GM12878 (cell line): ENCODE data around the gene OSBPL2. TPM values are rescaled to one million over a fixed set of nuclear protein-coding genes. Genes with fewer than 3 reads are reported as not detected.

Experiments
- ATAC-seq: fragments of 200-7000 bp; cut with Tn5 transposase; 3 replicates; pipeline ENCODE4 v1.9.1; 2020; ENCODE audit warnings: mild to moderate bottlenecking, moderate library complexity
- BruUV-seq: library from RNA; stranded (reverse); fragments of 400-500 nt; replicated peaks from 2 replicates; lab custom pipeline; 2021; lab: Mats Ljungman, UMichigan
- CTCF ChIA-PET: fragments of 300-600 bp; sonication (Branson Sonifier 250); formaldehyde crosslinking; extraction: SDS; loops from one replicate; lab custom pipeline; 2021; ENCODE audit warnings: inconsistent platforms; lab: Yijun Ruan, JAX
- POLR2A ChIA-PET: fragments of 350-600 bp; formaldehyde crosslinking; extraction: SDS; loops from one replicate; lab custom pipeline; 2021; ENCODE audit warnings: inconsistent platforms; lab: Charles Lee
- RAD21 ChIA-PET: fragments of 300-600 bp; sonication (Branson Sonifier 250); formaldehyde crosslinking; loops from one replicate; lab custom pipeline; 2023; ENCODE audit warnings: antibody characterized with exemption; ENCODE audit not compliant: unreplicated experiment; lab: Charles Lee
- SMC1A ChIA-PET: fragments of 300-600 bp; sonication (Branson Sonifier 250); formaldehyde crosslinking; loops from one replicate; lab custom pipeline; 2023; ENCODE audit not compliant: unreplicated experiment, uncharacterized antibody; lab: Charles Lee
- DNase-seq: peaks from one replicate; pipeline ENCODE4 v3.0.0-alpha.2; 2011; ENCODE audit warnings: low read depth, low spot score
- FAIRE-seq: peaks from 3 replicates; lab custom pipeline; 2011; peaks lifted over from hg19 to GRCh38; lab: Jason Lieb, UNC
- H2AFZ ChIP-seq: 2 replicates; pipeline ENCODE4 v1.6.0; 2011; ENCODE audit warnings: low read depth, low read length, control low read depth; ENCODE audit not compliant: control insufficient read depth
- H3K27ac ChIP-seq: 2 replicates; pipeline ENCODE4 v1.5.1; 2011; ENCODE audit warnings: control low read depth; ENCODE audit not compliant: control insufficient read depth, insufficient read depth
- H3K27me3 ChIP-seq, 2 experiments: replicated peaks in 1 of 2; 2 replicates each; pipeline versions ENCODE4 v1.6.0 to v1.6.1; 2011; ENCODE audit warnings: low read length in 1 of 2; ENCODE audit not compliant: control insufficient read depth in 2 of 2, insufficient read depth in 2 of 2
- H3K36me3 ChIP-seq, 2 experiments: 2 replicates each; pipeline ENCODE4 v1.5.1; 2011; ENCODE audit warnings: low read length in 1 of 2; ENCODE audit not compliant: control insufficient read depth in 2 of 2, insufficient read depth in 2 of 2
- H3K4me1 ChIP-seq: 2 replicates; pipeline ENCODE4 v1.6.1; 2011; ENCODE audit warnings: mild to moderate bottlenecking, low read length, moderate library complexity, mixed read lengths; ENCODE audit not compliant: control insufficient read depth, insufficient read depth
- H3K4me2 ChIP-seq: 2 replicates; pipeline ENCODE4 v1.6.0; 2011; ENCODE audit warnings: control low read depth; ENCODE audit not compliant: control insufficient read depth, insufficient read depth
- H3K4me3 ChIP-seq: fragments of 200-600 bp; sonication (generic); 2 replicates; pipeline ENCODE4 v1.5.1; 2016
- H3K79me2 ChIP-seq: 2 replicates; pipeline ENCODE4 v1.6.0; 2011; ENCODE audit warnings: low read length; ENCODE audit not compliant: control insufficient read depth, insufficient read depth
- H3K9ac ChIP-seq: 2 replicates; pipeline ENCODE4 v1.8.0; 2011; ENCODE audit warnings: low read length, control low read depth, mixed read lengths; ENCODE audit not compliant: control insufficient read depth, insufficient read depth
- H3K9me3 ChIP-seq: replicated peaks from 3 replicates; pipeline ENCODE4 v1.5.1; 2011; ENCODE audit warnings: mild to moderate bottlenecking, low read length; ENCODE audit not compliant: control insufficient read depth, insufficient read depth
- H4K20me1 ChIP-seq: 2 replicates; pipeline ENCODE4 v1.6.0; 2011; ENCODE audit not compliant: control insufficient read depth, insufficient read depth
- CBX5 ChIP-seq: sonication (generic); IDR thresholded peaks from 2 replicates; pipeline ENCODE4 v1.6.1; 2016; ENCODE audit warnings: low read depth, moderate library complexity, mild to moderate bottlenecking, inconsistent platforms
- E2F4 ChIP-seq: IDR thresholded peaks from 2 replicates; pipeline ENCODE4 v1.6.1; 2012; ENCODE audit warnings: low read depth, low read length, improper control_type of control experiment
- ESRRA ChIP-seq: IDR thresholded peaks from 2 replicates; pipeline ENCODE4 v1.6.1; 2012; ENCODE audit warnings: mild to moderate bottlenecking, low read length, improper control_type of control experiment
- MYB ChIP-seq: fragments of 150-350 bp; IDR thresholded peaks from 2 replicates; pipeline ENCODE4 v1.6.1; 2014; ENCODE audit warnings: mild to moderate bottlenecking, low read depth, low read length, borderline replicate concordance
- NFYB ChIP-seq: IDR thresholded peaks from 2 replicates; pipeline ENCODE4 v1.6.1; 2011; ENCODE audit warnings: low read depth, mild to moderate bottlenecking, low read length, improper control_type of control experiment, moderate library complexity; ENCODE audit not compliant: insufficient read depth
- TBL1XR1 ChIP-seq: IDR thresholded peaks from 2 replicates; pipeline ENCODE4 v1.6.1; 2012; ENCODE audit warnings: low read depth, low read length, improper control_type of control experiment
- WGBS: methylation state at CpG from one replicate; pipeline ENCODE4 v1.1.6; 2016; ENCODE audit warnings: low lambda C conversion rate; ENCODE audit not compliant: insufficient replicate concordance, insufficient coverage; ENCODE audit errors: missing lambda C conversion rate; 5-methylcytosine and 5-hydroxymethylcytosine counted together
- in situ Hi-C: fragments of 300-500 bp; cut with MboI; formaldehyde crosslinking; loops from 9 replicates; pipeline ENCODE4 v1.14.3; 2018; ENCODE audit warnings: mixed read lengths
- intact Hi-C: fragments of 100-400 bp; cut with micrococcal nuclease; formaldehyde crosslinking; loops from one replicate; pipeline ENCODE4 v1.14.2; 2022; ENCODE audit not compliant: unreplicated experiment
- polyA plus RNA-seq, 11 experiments: library from polyadenylated mRNA; depleted of rRNA in 4 of 11; unstranded in 6 of 11; stranded (reverse) in 5 of 11; fragments of >200 nt; fragmentation: Nextera tagmentation in 4 of 11; fragmentation: Illumina TruSeq in 1 of 11; extraction: Ambion mirVana in 4 of 11; extraction: Trizol in 1 of 11; gene quantifications; 1 replicate in 1 of 11; 2 replicates in 10 of 11; pipeline versions ENCODE4 v1.2.1 to v1.2.3, GENCODE V29; 2011 to 2016; ENCODE audit warnings: inconsistent platforms in 2 of 11, missing spikeins in 2 of 11, low read depth in 1 of 11
- total RNA-seq, 4 experiments: library from RNA; depleted of rRNA in 3 of 4; stranded (reverse); fragments of >200 nt in 3 of 4; fragmentation: Illumina TruSeq in 1 of 4; extraction: Trizol in 1 of 4; gene quantifications; 2 replicates each; pipeline versions ENCODE4 v1.2.1 to v1.2.3, GENCODE V29; 2013 to 2021
- TF ChIP-seq, protein P1 (sequence below): fragments of 450-650 bp; IDR thresholded peaks from 2 replicates; pipeline ENCODE4 v1.6.1; 2017; ENCODE audit warnings: low read depth, mild to moderate bottlenecking, moderate library complexity

Gene OSBPL2
- total and polyA plus RNA-seq, 10 of the 15 experiments (the other 5 are each of a cell fraction or from before 2014, with no cell fraction given): 2.8 to 22.3 (median 14.7) TPM

- Histone ChIP-seq H3K27ac (no peak overlapping the region), H3K36me3 (peaks cover 11 to 18% of the 10 kb centered on the region in 2 experiments), H2AFZ (no peak overlapping the region), H3K4me3 (no peak overlapping the region), H3K9me3 (no peaks in the 10 kb centered on the region), H3K4me1 (no peaks in the 10 kb centered on the region), H3K4me2 (no peak overlapping the region), H3K27me3 (no peaks in the 10 kb centered on the region), H4K20me1 (no peaks in the 10 kb centered on the region), H3K79me2 (no peaks in the 10 kb centered on the region), H3K9ac (no peak overlapping the region)
- in situ Hi-C loops: no loop called here
- intact Hi-C loops: no loop called here
- POLR2A ChIA-PET: no interaction called here
- CTCF ChIA-PET: no interaction called here
- TF ChIP-seq ESRRA (no peak), TBL1XR1 (no peak), NFYB (no peak), MYB (no peak), E2F4 (no peak)
- no TSS peak for BruUV-seq
- 95% methylated on average over 10 of the region's 10 CpGs for WGBS
- RAD21 ChIA-PET: no interaction called here
- DNase-seq (no peak), FAIRE-seq (no peak), ATAC-seq (no peak)
- SMC1A ChIA-PET: no interaction called here
Measured at GRCh38 chr20:62272200-62272599, 33.9 kb downstream of the OSBPL2 start.

- Histone ChIP-seq H3K27ac (no peak overlapping the region), H3K27me3 (no peaks in the 10 kb centered on the region), H3K4me3 (no peak overlapping the region), H3K9ac (no peak overlapping the region), H3K36me3 (peaks cover 11 to 20% of the 10 kb centered on the region in 2 experiments), H4K20me1 (no peaks in the 10 kb centered on the region), H3K9me3 (no peaks in the 10 kb centered on the region), H3K79me2 (no peaks in the 10 kb centered on the region), H3K4me2 (no peak overlapping the region), H3K4me1 (no peaks in the 10 kb centered on the region), H2AFZ (no peak overlapping the region)
- RAD21 ChIA-PET: no interaction called here
- POLR2A ChIA-PET: no interaction called here
- in situ Hi-C loops: no loop called here
- DNase-seq (no peak), ATAC-seq (no peak), FAIRE-seq (no peak)
- intact Hi-C loops: no loop called here
- CTCF ChIA-PET: no interaction called here
- BruUV-seq: TSS peak; percentile 62
- WGBS: 97% methylated on average over 18 of the region's 18 CpGs
- TF ChIP-seq, protein P1, sequence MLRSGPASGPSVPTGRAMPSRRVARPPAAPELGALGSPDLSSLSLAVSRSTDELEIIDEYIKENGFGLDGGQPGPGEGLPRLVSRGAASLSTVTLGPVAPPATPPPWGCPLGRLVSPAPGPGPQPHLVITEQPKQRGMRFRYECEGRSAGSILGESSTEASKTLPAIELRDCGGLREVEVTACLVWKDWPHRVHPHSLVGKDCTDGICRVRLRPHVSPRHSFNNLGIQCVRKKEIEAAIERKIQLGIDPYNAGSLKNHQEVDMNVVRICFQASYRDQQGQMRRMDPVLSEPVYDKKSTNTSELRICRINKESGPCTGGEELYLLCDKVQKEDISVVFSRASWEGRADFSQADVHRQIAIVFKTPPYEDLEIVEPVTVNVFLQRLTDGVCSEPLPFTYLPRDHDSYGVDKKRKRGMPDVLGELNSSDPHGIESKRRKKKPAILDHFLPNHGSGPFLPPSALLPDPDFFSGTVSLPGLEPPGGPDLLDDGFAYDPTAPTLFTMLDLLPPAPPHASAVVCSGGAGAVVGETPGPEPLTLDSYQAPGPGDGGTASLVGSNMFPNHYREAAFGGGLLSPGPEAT: no peak
- TF ChIP-seq CBX5: no peak
- SMC1A ChIA-PET: no interaction called here
Measured at GRCh38 chr20:62273416-62273815, 35.1 kb downstream of the OSBPL2 start.
